Endodermal cell (in vitro differentiated cells): Measurements from ENCODE around the gene CCDC175. TPM values are rescaled to one million over a fixed set of nuclear protein-coding genes. Genes with fewer than 3 reads are reported as not detected.

ENCODE experiments used
- DNase-seq: peaks from one replicate; pipeline ENCODE4 v3.0.0-alpha.2; 2017
- H3K27ac ChIP-seq: 2 replicates; pipeline ENCODE4 v1.5.1; 2013; ENCODE audit warnings: mild to moderate bottlenecking, low read depth, low read length, moderate library complexity
- H3K27me3 ChIP-seq: 2 replicates; pipeline ENCODE4 v1.6.1; 2013; ENCODE audit warnings: mild to moderate bottlenecking, low read length, moderate library complexity; ENCODE audit not compliant: insufficient read depth, control insufficient read depth, poor library complexity, severe bottlenecking
- H3K36me3 ChIP-seq: 2 replicates; pipeline ENCODE4 v1.7.0; 2013; ENCODE audit warnings: mild to moderate bottlenecking, low read length, moderate library complexity; ENCODE audit not compliant: control insufficient read depth, insufficient read depth
- H3K4me1 ChIP-seq: one replicate; pipeline ENCODE4 v1.7.0; 2013; ENCODE audit warnings: low read length; ENCODE audit not compliant: control insufficient read depth, insufficient read depth
- H3K4me3 ChIP-seq: 2 replicates; pipeline ENCODE4 v1.5.1; 2013; ENCODE audit warnings: mild to moderate bottlenecking, low read length, moderate library complexity
- H3K9ac ChIP-seq: 2 replicates; pipeline ENCODE4 v1.6.1; 2013; ENCODE audit warnings: mild to moderate bottlenecking, low read length, moderate library complexity; ENCODE audit not compliant: poor library complexity, severe bottlenecking; ENCODE audit errors: extremely low read depth
- H3K9me3 ChIP-seq: 2 replicates; pipeline ENCODE4 v1.6.1; 2013; ENCODE audit warnings: mild to moderate bottlenecking, low read length, moderate library complexity; ENCODE audit not compliant: control insufficient read depth
- H3K27ac Mint-ChIP-seq: 2 replicates; pipeline ENCODE4 v1.8.0; 2020; ENCODE audit warnings: mixed read lengths
- H3K27me3 Mint-ChIP-seq: 2 replicates; pipeline ENCODE4 v1.8.0; 2021; ENCODE audit warnings: mild to moderate bottlenecking, mixed read lengths; ENCODE audit not compliant: insufficient read depth
- H3K36me3 Mint-ChIP-seq: 2 replicates; pipeline ENCODE4 v1.8.0; 2020; ENCODE audit warnings: low read depth, mixed read lengths
- H3K4me1 Mint-ChIP-seq: 2 replicates; pipeline ENCODE4 v1.8.0; 2020; ENCODE audit warnings: mixed read lengths
- H3K4me3 Mint-ChIP-seq: 2 replicates; pipeline ENCODE4 v1.8.0; 2020; ENCODE audit warnings: mild to moderate bottlenecking, moderate library complexity, mixed read lengths
- H3K9me3 Mint-ChIP-seq: 2 replicates; pipeline ENCODE4 v1.8.0; 2020; ENCODE audit warnings: mild to moderate bottlenecking, mixed read lengths
- WGBS, 2 experiments: methylation state at CpG; one replicate each; pipeline versions ENCODE4 v1.1.5 to v1.1.7; 2013; ENCODE audit warnings: missing lambda C conversion rate in 2 of 2, mixed read lengths in 1 of 2; ENCODE audit not compliant: insufficient coverage in 1 of 2, insufficient read length in 1 of 2; 5-methylcytosine and 5-hydroxymethylcytosine counted together
- total RNA-seq, 2 donors: library from RNA; stranded (reverse); fragmentation: NEBNext Ultra II Directional in 1 of 2; extraction: Animal tissue kit (Norgen Biotek cat#: 25700) in 1 of 2; gene quantifications; 2 replicates in 1 of 2; 3 replicates in 1 of 2; pipeline ENCODE4 v1.2.1, GENCODE V29; 2021
- TF ChIP-seq, protein P1 (sequence below): fragments of 200-600 bp; sonication (generic); conservative IDR thresholded peaks from 2 replicates; pipeline ENCODE4 v1.5.0; 2021; ENCODE audit warnings: antibody characterized with exemption, mild to moderate bottlenecking

Gene CCDC175
- total RNA-seq, 2 donors from 2014 or later = 0.53 to 0.66 TPM

DNA sequence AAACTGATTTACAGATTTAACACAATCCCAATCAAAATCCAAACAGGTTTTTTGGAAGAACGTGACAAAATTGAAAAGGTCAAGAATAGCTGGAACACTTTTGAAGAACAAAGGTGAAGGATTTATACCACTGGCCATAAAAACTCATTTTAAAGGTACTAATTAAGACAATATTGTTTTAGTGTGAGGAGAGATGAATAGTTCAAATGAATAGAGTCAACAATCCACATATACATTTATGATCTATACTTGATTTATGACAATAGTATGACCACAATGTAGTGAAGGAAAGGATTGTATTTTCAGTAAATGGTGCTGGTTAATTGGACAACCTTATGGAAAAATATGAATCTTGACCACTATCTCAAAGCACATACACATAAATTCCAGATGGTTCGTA, 29.3 kb downstream of the CCDC175 start:
- no peaks in the 10 kb centered on the region for H3K27me3 ChIP-seq
- no peak overlapping the region for H3K27ac ChIP-seq
- no peaks in the 10 kb centered on the region for H3K4me1 ChIP-seq
- H3K9me3 ChIP-seq = peaks cover 18% of the 10 kb centered on the region
- H3K36me3 ChIP-seq = no peaks in the 10 kb centered on the region
- Mint-ChIP-seq H3K4me1 (peaks cover 8% of the 10 kb centered on the region), H3K36me3 (peaks cover 1% of the 10 kb centered on the region), H3K4me3 (no peak overlapping the region), H3K27me3 (no peaks in the 10 kb centered on the region), H3K9me3 (peaks cover 16% of the 10 kb centered on the region), H3K27ac (no peak overlapping the region)
- H3K9ac ChIP-seq = no peak overlapping the region
- no peak for DNase-seq
- 92% methylated on average over 2 of the region's 2 CpGs; no CpG with 5 or more reads in 1 of the 2 experiments for WGBS, 2 experiments
- TF ChIP-seq, protein P1, sequence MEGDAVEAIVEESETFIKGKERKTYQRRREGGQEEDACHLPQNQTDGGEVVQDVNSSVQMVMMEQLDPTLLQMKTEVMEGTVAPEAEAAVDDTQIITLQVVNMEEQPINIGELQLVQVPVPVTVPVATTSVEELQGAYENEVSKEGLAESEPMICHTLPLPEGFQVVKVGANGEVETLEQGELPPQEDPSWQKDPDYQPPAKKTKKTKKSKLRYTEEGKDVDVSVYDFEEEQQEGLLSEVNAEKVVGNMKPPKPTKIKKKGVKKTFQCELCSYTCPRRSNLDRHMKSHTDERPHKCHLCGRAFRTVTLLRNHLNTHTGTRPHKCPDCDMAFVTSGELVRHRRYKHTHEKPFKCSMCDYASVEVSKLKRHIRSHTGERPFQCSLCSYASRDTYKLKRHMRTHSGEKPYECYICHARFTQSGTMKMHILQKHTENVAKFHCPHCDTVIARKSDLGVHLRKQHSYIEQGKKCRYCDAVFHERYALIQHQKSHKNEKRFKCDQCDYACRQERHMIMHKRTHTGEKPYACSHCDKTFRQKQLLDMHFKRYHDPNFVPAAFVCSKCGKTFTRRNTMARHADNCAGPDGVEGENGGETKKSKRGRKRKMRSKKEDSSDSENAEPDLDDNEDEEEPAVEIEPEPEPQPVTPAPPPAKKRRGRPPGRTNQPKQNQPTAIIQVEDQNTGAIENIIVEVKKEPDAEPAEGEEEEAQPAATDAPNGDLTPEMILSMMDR = no peak
- H3K4me3 ChIP-seq = no peak overlapping the region

DNA sequence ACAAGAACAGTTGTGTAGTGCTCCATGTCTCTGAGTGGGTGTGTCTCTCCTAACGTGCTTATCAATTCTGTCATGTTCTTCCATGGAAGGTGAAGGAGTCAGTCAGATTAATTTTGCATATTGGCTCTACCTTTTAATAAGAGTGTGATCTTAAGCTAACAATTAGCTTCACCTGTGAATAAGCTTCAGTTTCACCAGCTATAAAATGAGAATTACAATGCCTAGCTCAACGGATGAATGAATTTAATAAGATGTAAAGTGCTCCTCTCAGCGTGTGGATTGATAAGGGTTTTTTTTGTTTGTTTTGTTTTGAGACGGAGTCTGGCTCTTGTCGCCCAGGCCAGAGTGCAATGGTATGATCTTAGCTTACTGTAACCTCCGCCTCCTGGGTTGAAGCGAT, 32.7 kb downstream of the CCDC175 start:
- Mint-ChIP-seq H3K36me3 (no peaks in the 10 kb centered on the region), H3K4me1 (peaks cover 16% of the 10 kb centered on the region), H3K27ac (no peak overlapping the region), H3K9me3 (no peaks in the 10 kb centered on the region), H3K4me3 (no peak overlapping the region), H3K27me3 (no peaks in the 10 kb centered on the region)
- Histone ChIP-seq H3K27me3 (no peaks in the 10 kb centered on the region), H3K4me3 (no peak overlapping the region), H3K36me3 (no peaks in the 10 kb centered on the region), H3K9ac (no peak overlapping the region), H3K9me3 (no peaks in the 10 kb centered on the region), H3K27ac (no peak overlapping the region), H3K4me1 (no peaks in the 10 kb centered on the region)
- 84% methylated on average over 7 of the region's 7 CpGs for WGBS, 2 experiments
- TF ChIP-seq, protein P1 = no peak
- no peak for DNase-seq

DNA sequence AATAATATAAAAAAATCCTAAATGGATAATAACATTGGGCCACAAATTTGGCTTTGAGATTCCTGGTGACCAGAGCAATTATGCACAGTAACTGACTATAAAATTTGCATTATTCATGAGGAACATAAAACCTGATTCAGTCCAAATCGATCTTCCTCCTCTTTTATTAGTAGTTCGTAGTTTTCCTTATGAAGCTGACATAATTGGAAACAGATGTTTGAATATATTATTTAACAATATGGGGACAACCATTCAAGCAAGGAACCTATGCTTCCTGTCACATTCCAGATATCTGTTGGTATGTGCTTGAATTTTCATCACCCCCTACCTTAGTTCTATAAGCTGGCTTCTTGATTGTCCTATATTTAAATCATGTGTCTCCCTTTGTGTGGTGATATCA, 34.9 kb downstream of the CCDC175 start:
- Mint-ChIP-seq H3K9me3 (no peaks in the 10 kb centered on the region), H3K4me1 (peaks cover 16% of the 10 kb centered on the region), H3K36me3 (no peaks in the 10 kb centered on the region), H3K27me3 (no peaks in the 10 kb centered on the region), H3K4me3 (no peak overlapping the region), H3K27ac (no peak overlapping the region)
- WGBS, 2 experiments = 100% methylated on average over 1 of the region's 2 CpGs; no CpG with 5 or more reads in 1 of the 2 experiments
- DNase-seq = no peak
- TF ChIP-seq, protein P1 = no peak
- Histone ChIP-seq H3K27me3 (no peaks in the 10 kb centered on the region), H3K9me3 (no peaks in the 10 kb centered on the region), H3K9ac (no peak overlapping the region), H3K27ac (no peak overlapping the region), H3K4me1 (no peaks in the 10 kb centered on the region), H3K4me3 (no peak overlapping the region), H3K36me3 (no peaks in the 10 kb centered on the region)
